ENCODE data around the gene NTF4. TPM values are rescaled to one million over a fixed set of nuclear protein-coding genes. Genes with fewer than 3 reads are reported as not detected.
A peak's percentile ranks its signal among the peaks of the same experiment; 100 is the strongest.
"Not testable (repeated sequence)": the region's sequence is repeated elsewhere in the genome, so short reads cannot be mapped to it uniquely, and the experiment has no call there.

Gene NTF4
- total and polyA plus RNA-seq, 2 of the 8 experiments (the other 6 are each of a cell fraction or from before 2014, with no cell fraction given): 3.1 to 6.5 TPM

- not testable (repeated sequence) for H4K20me1 ChIP-seq (replicated peaks in 1 of 2; ENCODE audit: control insufficient read depth in 1 of 2, insufficient read depth in 2 of 2, low read length in 2 of 2); H2BK120ac ChIP-seq (replicated peaks; ENCODE audit: low read depth, low read length); H2AK5ac ChIP-seq (ENCODE audit: low read depth, low read length); H4K5ac ChIP-seq (ENCODE audit: insufficient read length, low read depth, low read length); H3K79me2 ChIP-seq (ENCODE audit: control insufficient read depth in 1 of 2, insufficient read depth in 2 of 2, low read length in 2 of 2); H3K27me3 ChIP-seq (replicated peaks in 1 of 4; ENCODE audit: control insufficient read depth in 3 of 4, extremely low read depth in 1 of 4, insufficient read depth in 3 of 4, low read length in 3 of 4); H2BK5ac ChIP-seq (ENCODE audit: low read depth, low read length); H2BK20ac ChIP-seq (ENCODE audit: low read length); H3K56ac ChIP-seq (replicated peaks; ENCODE audit: insufficient read length, low read depth, low read length); H3K9me3 ChIP-seq (ENCODE audit: insufficient read depth in 2 of 2, low read depth in 1 of 2, low read length in 1 of 2); H3K9ac ChIP-seq (replicated peaks in 1 of 4; ENCODE audit: extremely low read depth in 1 of 4, low read depth in 3 of 4, low read length in 3 of 4); H3K4me1 ChIP-seq (replicated peaks in 1 of 4; ENCODE audit: control insufficient read depth in 3 of 4, insufficient read depth in 4 of 4, low read length in 3 of 4); H3K4ac ChIP-seq (replicated peaks; ENCODE audit: insufficient read length, low read depth, low read length); H2AFZ ChIP-seq (ENCODE audit: low read length); H2BK12ac ChIP-seq (ENCODE audit: low read depth, low read length); H3K4me2 ChIP-seq (ENCODE audit: insufficient read depth in 1 of 2, low read depth in 2 of 2, low read length in 2 of 2); H3K27ac ChIP-seq (ENCODE audit: low read depth, low read length); H3K18ac ChIP-seq (ENCODE audit: extremely low read depth, low read length); H3K23me2 ChIP-seq (ENCODE audit: low read depth, low read length); H3K14ac ChIP-seq (ENCODE audit: insufficient read length); FAIRE-seq; H4K8ac ChIP-seq (ENCODE audit: extremely low read depth, insufficient read depth, low read length); H3K79me1 ChIP-seq (ENCODE audit: low read depth, low read length); H2BK15ac ChIP-seq (ENCODE audit: low read length); H4K91ac ChIP-seq (replicated peaks; ENCODE audit: insufficient read length, low read length); H3K23ac ChIP-seq (ENCODE audit: insufficient read length); H3K36me3 ChIP-seq (ENCODE audit: control insufficient read depth in 2 of 4, insufficient read depth in 4 of 4, low read length in 3 of 4)
- 38% methylated on average over 27 of the region's 28 CpGs; no CpG with 5 or more reads in 1 of the 2 experiments for WGBS, 2 experiments (ENCODE audit: extremely low coverage in 1 of 2, insufficient coverage in 1 of 2, insufficient read length in 1 of 2, insufficient replicate concordance in 2 of 2, low coverage in 1 of 2, low lambda C conversion rate in 2 of 2, missing lambda C conversion rate in 1 of 2)
- peak in 1 of 2 experiments; percentile 91 for DNase-seq (ENCODE audit: low read depth in 1 of 2, low spot score in 2 of 2)
- H3K4me3 ChIP-seq (ENCODE audit: extremely low read depth in 1 of 4, insufficient read depth in 2 of 4, low read depth in 3 of 4, low read length in 4 of 4): peak within 1 kb of the TSS in 2 of 4 experiments; percentile 13 to 34; a peak in 1 of 8 replicates
- POLR2A ChIA-PET (ENCODE audit: partially characterized antibody): interaction anchor here (0.6 kb wide), 1 partner anchor 39 kb away, joined by 3 read pairs; the partner anchor contains the start of gene GYS1
- CTCF ChIA-PET (ENCODE audit: partially characterized antibody): interaction anchor here (0.6 to 2.5 kb wide), 12 partner anchors 10 to 513 kb away, joined by 3 to 9 read pairs (median 3); a partner anchor contains a TSS
- TF ChIP-seq E2F6 (IDR thresholded peaks at IDR 0.05) (peak; percentile 40; the same call in 1 of the 2 replicates), SP1 (IDR thresholded peaks at IDR 0.05; ENCODE audit: low read depth, low read length) (peak; percentile 17; the same call in 1 of the 2 replicates), MAX (IDR thresholded peaks at IDR 0.05) (peak; percentile 62; the same call in 1 of the 2 replicates), TBP (IDR thresholded peaks at IDR 0.05; ENCODE audit: low read depth, low read length) (peak; percentile 98), KDM1A (IDR thresholded peaks at IDR 0.05; ENCODE audit: borderline replicate concordance, low read length) (0 out of 2 replicates have a peak, but pooled peaks have one; percentile 16), ATF2 (IDR thresholded peaks at IDR 0.05; ENCODE audit: low read length) (peak; percentile 80; the same call in 1 of the 2 replicates)
Observed at GRCh38 chr19:49031642-49032301, 32.8 kb downstream of the NTF4 start, which contains the start of gene CGB2. Gene CGB2 (plus strand): TSS chr19:49031890. CDS start chr19:49032096, 206 bp downstream.

All from H1 (cell line).